GM18873 (cell line): ENCODE results near the gene ST6GALNAC3.
"Not testable (repeated sequence)": the region's sequence is repeated elsewhere in the genome, so short reads cannot be mapped to it uniquely, and the experiment has no call there.

Experiments used
- ATAC-seq: cut with Tn5 transposase; IDR thresholded peaks from one replicate; pipeline ENCODE4 v1.9.1; 2021; ENCODE audit warnings: mild to moderate bottlenecking, moderate library complexity, moderate number of reproducible peaks; ENCODE audit not compliant: unreplicated experiment, low FRiP score

ST6GALNAC3 gene

GRCh38 chr1:76074321-76075187 is at the start of gene ST6GALNAC3:
ST6GALNAC3 (plus strand) TSS chr1:76074746.
- ATAC-seq = peak; percentile 63

DNA sequence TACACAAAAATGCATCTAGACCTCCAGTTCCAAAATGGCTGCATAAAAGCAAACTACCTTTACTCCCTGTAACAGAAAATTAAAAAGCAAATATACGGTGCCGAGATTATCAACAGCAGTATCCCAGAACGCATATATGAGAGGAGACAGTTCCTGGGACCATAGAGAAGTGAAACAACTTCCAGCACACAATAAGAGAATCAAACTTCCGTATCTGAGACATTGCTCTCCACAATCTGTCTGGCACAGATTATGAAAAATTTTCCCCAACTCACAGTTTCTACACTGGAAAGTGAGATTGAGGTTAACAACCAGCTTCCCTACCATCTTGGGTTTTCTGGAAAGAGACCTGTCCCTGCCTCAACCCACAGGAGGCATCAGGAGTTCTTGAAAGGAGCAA is 47.2 kb upstream of the ST6GALNAC3 start:
- no peak for ATAC-seq

- ATAC-seq = no peak
Measured at GRCh38 chr1:76029331-76029730, 45.2 kb upstream of the ST6GALNAC3 start.

- no peak for ATAC-seq
Measured at GRCh38 chr1:76031496-76031895, 43.0 kb upstream of the ST6GALNAC3 start.

DNA sequence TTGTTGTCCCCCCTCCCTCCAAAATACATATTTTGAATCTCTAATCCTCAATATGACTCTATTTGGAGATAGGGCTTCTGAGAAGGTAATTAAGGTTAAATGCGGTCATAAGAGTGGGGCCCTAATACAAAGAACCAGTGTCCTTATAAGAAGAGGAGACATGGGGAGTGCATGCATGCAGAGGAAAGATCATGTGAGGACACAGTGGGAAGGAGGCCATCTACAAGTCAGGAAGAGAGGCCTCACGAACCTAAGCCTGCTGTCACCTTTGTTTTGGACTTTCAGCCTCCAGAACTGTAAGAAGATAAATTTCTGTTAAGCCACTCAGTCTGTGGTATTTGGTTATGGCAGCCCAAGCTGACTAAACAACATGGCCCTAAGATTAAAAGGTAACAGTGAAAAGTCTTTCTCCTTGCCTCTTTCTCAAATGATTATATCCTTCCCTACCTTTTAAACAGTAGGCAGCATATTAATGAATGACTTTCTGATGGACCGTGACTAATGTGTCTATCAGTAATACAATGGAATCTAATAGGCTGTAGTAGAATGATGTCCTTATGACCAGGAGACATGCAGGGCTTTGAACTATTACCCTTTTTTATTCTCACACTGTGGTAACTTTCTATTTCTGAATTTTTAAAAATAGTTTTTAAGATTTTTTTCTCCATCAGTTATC is 40.6 kb upstream of the ST6GALNAC3 start:
- ATAC-seq = no peak

GRCh38 chr1:76035053-76035452 is 39.5 kb upstream of the ST6GALNAC3 start:
- no peak for ATAC-seq

DNA sequence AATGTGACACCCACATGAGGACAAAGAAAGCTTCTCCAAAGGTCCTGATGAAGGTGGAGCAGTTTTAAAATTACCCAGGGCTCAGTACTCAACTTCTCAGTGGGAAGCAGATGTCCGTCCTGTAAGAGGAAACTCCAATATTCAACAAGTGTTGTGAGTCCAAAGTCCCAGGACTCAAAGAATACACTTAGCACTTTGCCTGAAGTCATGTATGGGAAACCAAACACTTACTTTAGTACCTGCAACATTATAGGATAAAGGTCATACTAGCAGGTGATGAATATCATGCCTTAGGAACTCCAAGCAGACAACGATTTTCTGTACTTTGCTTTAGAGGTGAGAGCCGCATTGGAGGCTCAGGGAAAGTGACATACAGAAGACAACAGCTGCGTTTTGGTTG is 37.2 kb upstream of the ST6GALNAC3 start:
- ATAC-seq = no peak

- no peak for ATAC-seq
Measured at GRCh38 chr1:76038287-76039004, 36.1 kb upstream of the ST6GALNAC3 start.

GRCh38 chr1:76046149-76046548 is 28.4 kb upstream of the ST6GALNAC3 start:
- ATAC-seq = no peak

DNA sequence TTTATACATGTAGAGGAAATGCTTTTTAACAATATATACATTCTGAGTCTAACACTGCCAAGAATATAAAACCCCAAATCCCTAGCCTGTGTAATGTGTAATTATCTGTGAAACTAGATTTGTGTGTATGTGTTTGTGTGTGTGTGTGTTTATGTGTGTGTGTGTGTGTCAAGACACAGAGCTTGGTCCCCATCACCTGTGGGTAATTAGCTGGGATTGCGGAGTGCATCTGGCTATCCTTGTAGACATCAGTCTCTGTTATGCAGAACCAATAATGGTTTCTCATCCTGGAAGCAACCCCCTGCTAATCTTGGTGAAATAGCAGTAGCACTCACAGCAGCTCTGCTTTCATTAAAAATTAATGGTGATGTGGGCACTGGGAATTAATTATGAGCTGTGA is 26.3 kb upstream of the ST6GALNAC3 start:
- no peak for ATAC-seq

- ATAC-seq = no peak
Measured at GRCh38 chr1:76048926-76049325, 25.6 kb upstream of the ST6GALNAC3 start.

- ATAC-seq = no peak
Measured at GRCh38 chr1:76049498-76049897, 25.0 kb upstream of the ST6GALNAC3 start.

GRCh38 chr1:76050073-76050472 is 24.5 kb upstream of the ST6GALNAC3 start:
- ATAC-seq = not testable (repeated sequence)

- ATAC-seq = no peak
Measured at GRCh38 chr1:76053021-76053420, 21.5 kb upstream of the ST6GALNAC3 start.

GRCh38 chr1:76054359-76054758 is 20.2 kb upstream of the ST6GALNAC3 start:
- ATAC-seq = no peak

- ATAC-seq = no peak
Measured at GRCh38 chr1:76055987-76056386, 18.6 kb upstream of the ST6GALNAC3 start.

DNA sequence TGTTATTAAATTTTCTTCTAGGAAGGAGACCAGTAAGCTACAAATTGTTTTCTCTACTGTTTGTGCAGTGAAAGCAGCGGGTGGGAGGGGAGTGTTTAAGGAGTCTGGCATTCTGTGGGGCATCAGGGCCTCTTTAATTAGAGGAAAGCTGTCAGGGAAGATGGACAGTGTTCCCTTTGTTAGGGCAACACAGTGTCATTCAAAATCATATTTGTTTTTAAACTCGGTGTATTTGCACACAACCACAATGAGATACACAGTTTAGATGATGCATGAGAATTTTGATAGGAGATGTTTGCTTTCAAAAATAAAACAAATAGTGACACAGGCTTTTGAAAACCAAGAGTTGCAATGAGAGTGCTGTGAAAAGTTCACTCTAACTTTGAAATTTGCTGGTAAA is 15.1 kb upstream of the ST6GALNAC3 start:
- no peak for ATAC-seq

DNA sequence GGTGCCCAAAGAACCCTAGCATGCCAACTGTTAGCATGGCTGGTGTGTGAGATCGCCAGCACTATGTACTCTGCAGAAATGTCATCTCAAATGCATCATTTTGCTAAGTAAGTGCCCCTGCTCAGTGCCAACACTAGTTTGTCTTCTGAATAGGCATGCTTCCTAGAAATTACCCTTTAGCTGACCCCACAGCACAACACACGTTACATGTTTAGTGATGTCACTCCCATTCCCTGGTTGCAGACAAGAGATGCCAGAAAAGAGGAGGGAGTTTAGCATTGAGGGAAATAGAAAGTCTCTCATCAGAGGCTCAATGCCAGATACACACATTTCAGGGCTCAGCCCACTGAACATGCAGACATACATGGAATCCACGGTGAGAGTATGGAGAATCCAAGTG is 9.3 kb upstream of the ST6GALNAC3 start:
- ATAC-seq = no peak

GRCh38 chr1:76066394-76066793 is 8.2 kb upstream of the ST6GALNAC3 start:
- ATAC-seq = no peak

- ATAC-seq = no peak
Measured at GRCh38 chr1:76068542-76068941, 6.0 kb upstream of the ST6GALNAC3 start.

- ATAC-seq = no peak
Measured at GRCh38 chr1:76068953-76069561, 5.5 kb upstream of the ST6GALNAC3 start.
